Adrenal gland (tissue), 12 donors: ENCODE results near the gene MAP2K7. TPM values are rescaled to one million over a fixed set of nuclear protein-coding genes. Genes with fewer than 3 reads are reported as not detected.
A peak's percentile ranks its signal among the peaks of the same experiment; 100 is the strongest.

Source experiments
- DNase-seq, 7 donors: peaks; one replicate each; pipeline ENCODE4 v3.0.0-alpha.2; 2019 to 2020
- H3K27ac ChIP-seq, 5 donors: fragments of 200-600 bp; sonication (generic) in 4 of 5; 1 replicate in 3 of 5; 2 replicates in 2 of 5; pipeline versions ENCODE4 v1.5.1 to v1.8.0; 2016 to 2020; ENCODE audit warnings: mild to moderate bottlenecking in 1 of 5
- H3K27me3 ChIP-seq: fragments of 200-600 bp; 2 replicates; pipeline ENCODE4 v1.8.0; 2021
- H3K36me3 ChIP-seq, 2 donors: fragments of 200-600 bp; replicated peaks in 1 of 2; 1 replicate in 1 of 2; 2 replicates in 1 of 2; pipeline versions ENCODE4 v1.5.1 to v1.8.0; 2018 to 2022
- H3K4me1 ChIP-seq, 2 donors: fragments of 200-600 bp; replicated peaks in 1 of 2; 1 replicate in 1 of 2; 2 replicates in 1 of 2; pipeline versions ENCODE4 v1.5.1 to v1.8.0; 2018 to 2021
- H3K4me3 ChIP-seq, 4 donors: fragments of 200-600 bp; sonication (generic) in 3 of 4; one replicate each; pipeline ENCODE4 v1.5.1; 2016 to 2018
- H3K9me3 ChIP-seq, 3 donors: fragments of 200-600 bp; sonication (generic) in 1 of 3; replicated peaks in 1 of 3; 1 replicate in 2 of 3; 2 replicates in 1 of 3; pipeline versions ENCODE4 v1.5.1 to v1.8.0; 2016 to 2021
- POLR2A ChIP-seq, 2 donors: fragments of 450-650 bp; IDR thresholded peaks; one replicate each; pipeline ENCODE4 v1.6.1; 2017; ENCODE audit warnings: antibody characterized with exemption in 2 of 2, mild to moderate bottlenecking in 2 of 2, moderate library complexity in 1 of 2
- WGBS, 4 donors: extraction: QIAGEN DNeasy Blood & Tissue Kit in 2 of 4; methylation state at CpG; one replicate each; pipeline versions ENCODE4 v1.1.5 to v1.1.7; 2013 to 2017; 5-methylcytosine and 5-hydroxymethylcytosine counted together
- intact Hi-C, 2 donors: fragments of 100-400 bp; cut with DNase I; formaldehyde crosslinking; loops; one replicate each; pipeline versions ENCODE4 v1.14.1 to v1.15.0; 2022 to 2023
- polyA plus RNA-seq, 3 donors: library from polyadenylated mRNA; stranded (reverse); fragments of 200-250 nt in 2 of 3; fragments of 350-450 nt in 1 of 3; fragmentation: Illumina TruSeq in 1 of 3; extraction: RNeasy Lipid Tissue Mini Kit (QIAGEN cat#74804) in 1 of 3; gene quantifications; one replicate each; pipeline ENCODE4 v1.2.3, GENCODE V29; 2013 to 2014
- total RNA-seq, 9 donors: library from RNA; depleted of rRNA in 4 of 9; stranded (reverse); fragments of >200 nt in 4 of 9; fragments of 120-200 nt in 1 of 9; fragmentation: NEBNext Ultra II Directional in 1 of 9; extraction: Animal tissue kit (Norgen Biotek cat#: 25700) in 1 of 9; gene quantifications; one replicate each; pipeline versions ENCODE4 v1.1.0 to v1.2.4, GENCODE V29; 2013 to 2023
- TF ChIP-seq, protein P1 (sequence below), 6 experiments: fragments of 450-650 bp in 4 of 6; fragments of 200-600 bp in 2 of 6; sonication (generic) in 1 of 6; IDR thresholded peaks; 1 replicate in 5 of 6; 2 replicates in 1 of 6; pipeline versions ENCODE4 v1.5.1 to v1.8.0; 2016 to 2021; ENCODE audit warnings: antibody characterized with exemption in 6 of 6, mild to moderate bottlenecking in 2 of 6, moderate library complexity in 1 of 6
- donor health status: healthy with polysubstance abuse.
- donor health status: Bipolar disorder and iron deficiency.
- donor health status: DM: yes; HTN: yes; CAD: no.
- donor health status: DM: no; HTN: no; CAD: no.
- donor health status: DM: no; HTN: no; CAD: no.
- donor health status: DM: yes; HTN: yes; CAD: no.

The MAP2K7 gene
- total and polyA plus RNA-seq, 12 donors = 6.8 to 110 (median 20.5) TPM

DNA sequence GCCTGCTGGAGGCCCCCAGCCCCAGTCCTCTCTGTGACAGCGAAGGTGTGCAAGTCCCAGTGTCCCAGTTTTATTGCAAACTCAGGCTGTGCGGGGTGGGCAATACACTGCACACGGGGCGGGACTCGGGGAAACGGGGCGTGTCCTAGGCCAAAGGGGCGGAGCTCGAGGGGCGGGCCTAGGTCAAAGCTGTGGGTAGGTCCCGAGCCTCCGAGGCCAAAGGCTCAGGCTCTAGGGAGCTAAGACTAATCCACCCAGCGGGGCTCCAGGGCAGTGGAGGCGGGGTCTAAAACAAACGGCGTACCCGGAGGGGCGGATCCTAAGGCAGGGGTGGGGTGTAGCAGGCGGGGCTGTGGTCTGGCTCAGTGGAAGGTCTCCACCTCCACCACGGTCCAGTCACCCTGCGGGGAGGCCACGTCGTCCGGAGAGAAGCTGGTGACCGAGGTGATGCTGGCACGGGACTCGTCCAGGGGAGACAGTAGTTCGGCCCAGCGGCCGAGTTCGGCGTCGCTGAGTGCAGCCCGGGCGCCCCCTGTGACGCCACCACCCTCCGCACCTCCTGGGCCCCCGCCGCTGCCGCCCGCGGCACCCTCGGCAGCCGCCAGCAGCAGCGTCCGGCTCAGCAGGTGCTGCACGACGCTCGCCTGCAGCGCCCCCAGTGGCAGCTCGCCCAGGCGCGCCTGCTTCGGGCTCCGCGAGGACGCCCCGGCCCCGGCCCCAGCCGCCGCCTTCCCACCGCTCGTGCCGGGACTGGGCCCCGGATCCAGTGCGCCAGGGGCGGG lies 34.8 kb upstream of the MAP2K7 start:
- peak overlapping the region in 2 of 4 donors; percentile 18 to 65 for H3K4me3 ChIP-seq
- no peaks in the 10 kb centered on the region for H3K36me3 ChIP-seq
- TF ChIP-seq, protein P1, sequence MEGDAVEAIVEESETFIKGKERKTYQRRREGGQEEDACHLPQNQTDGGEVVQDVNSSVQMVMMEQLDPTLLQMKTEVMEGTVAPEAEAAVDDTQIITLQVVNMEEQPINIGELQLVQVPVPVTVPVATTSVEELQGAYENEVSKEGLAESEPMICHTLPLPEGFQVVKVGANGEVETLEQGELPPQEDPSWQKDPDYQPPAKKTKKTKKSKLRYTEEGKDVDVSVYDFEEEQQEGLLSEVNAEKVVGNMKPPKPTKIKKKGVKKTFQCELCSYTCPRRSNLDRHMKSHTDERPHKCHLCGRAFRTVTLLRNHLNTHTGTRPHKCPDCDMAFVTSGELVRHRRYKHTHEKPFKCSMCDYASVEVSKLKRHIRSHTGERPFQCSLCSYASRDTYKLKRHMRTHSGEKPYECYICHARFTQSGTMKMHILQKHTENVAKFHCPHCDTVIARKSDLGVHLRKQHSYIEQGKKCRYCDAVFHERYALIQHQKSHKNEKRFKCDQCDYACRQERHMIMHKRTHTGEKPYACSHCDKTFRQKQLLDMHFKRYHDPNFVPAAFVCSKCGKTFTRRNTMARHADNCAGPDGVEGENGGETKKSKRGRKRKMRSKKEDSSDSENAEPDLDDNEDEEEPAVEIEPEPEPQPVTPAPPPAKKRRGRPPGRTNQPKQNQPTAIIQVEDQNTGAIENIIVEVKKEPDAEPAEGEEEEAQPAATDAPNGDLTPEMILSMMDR (IDR thresholded peaks at IDR 0.05) = peak in 3 of 6 experiments; percentile 74 to 96 (median 88)
- peak in 1 of 2 donors; percentile 76 for TF ChIP-seq POLR2A (IDR thresholded peaks at IDR 0.05)
- peak overlapping the region; percentile 73 to 99 (median 82) for H3K27ac ChIP-seq
- H3K4me1 ChIP-seq = peaks cover 15 to 31% of the 10 kb centered on the region in 2 donors
- no peaks in the 10 kb centered on the region for H3K9me3 ChIP-seq
- WGBS, 4 donors = 0 to 20% (median 4%) methylated on average over 1 to 67 of the region's 67 CpGs
- intact Hi-C loops = no loop called here
- peaks cover 14% of the 10 kb centered on the region for H3K27me3 ChIP-seq
- DNase-seq = peak; percentile 86 to 94 (median 93)

DNA sequence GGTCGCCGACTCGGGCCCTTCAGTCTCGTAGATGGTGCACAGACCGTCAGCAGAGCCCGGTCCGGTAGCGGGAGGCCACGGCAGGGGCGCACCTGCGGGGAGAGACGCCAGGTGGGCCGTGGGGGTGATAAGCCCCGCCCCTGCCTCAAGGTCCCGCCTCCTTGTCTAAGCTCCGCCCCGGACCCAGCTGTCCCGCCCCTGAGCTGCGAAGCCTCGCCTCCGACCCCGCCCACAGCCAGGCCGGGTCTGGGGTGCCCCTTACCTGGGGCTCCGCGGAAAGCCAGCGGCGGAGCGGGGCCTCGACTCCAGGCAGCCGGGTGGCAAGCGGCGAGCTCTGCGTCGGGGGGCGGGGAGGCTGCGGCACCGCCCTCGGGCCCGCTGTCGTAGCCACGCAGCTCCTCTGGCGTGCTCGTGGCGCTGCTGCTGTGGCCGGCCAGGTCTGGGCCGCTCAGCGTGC lies 34.2 kb upstream of the MAP2K7 start:
- peak overlapping the region in 2 of 4 donors; percentile 18 to 65 for H3K4me3 ChIP-seq
- H3K4me1 ChIP-seq = peaks cover 18 to 31% of the 10 kb centered on the region in 2 donors
- no peaks in the 10 kb centered on the region for H3K9me3 ChIP-seq
- H3K27ac ChIP-seq = peak overlapping the region; percentile 73 to 99 (median 82)
- 1 to 3% (median 2%) methylated on average over 14 to 47 of the region's 47 CpGs; no CpG with 5 or more reads in 1 of the 4 donors for WGBS, 4 donors
- intact Hi-C loops = no loop called here
- TF ChIP-seq, protein P1 (IDR thresholded peaks at IDR 0.05) = peak in 3 of 6 experiments; percentile 5 to 27 (median 7)
- TF ChIP-seq POLR2A (IDR thresholded peaks at IDR 0.05) = no peak
- peaks cover 20% of the 10 kb centered on the region for H3K27me3 ChIP-seq
- no peaks in the 10 kb centered on the region for H3K36me3 ChIP-seq
- peak; percentile 74 to 87 (median 81) for DNase-seq

DNA sequence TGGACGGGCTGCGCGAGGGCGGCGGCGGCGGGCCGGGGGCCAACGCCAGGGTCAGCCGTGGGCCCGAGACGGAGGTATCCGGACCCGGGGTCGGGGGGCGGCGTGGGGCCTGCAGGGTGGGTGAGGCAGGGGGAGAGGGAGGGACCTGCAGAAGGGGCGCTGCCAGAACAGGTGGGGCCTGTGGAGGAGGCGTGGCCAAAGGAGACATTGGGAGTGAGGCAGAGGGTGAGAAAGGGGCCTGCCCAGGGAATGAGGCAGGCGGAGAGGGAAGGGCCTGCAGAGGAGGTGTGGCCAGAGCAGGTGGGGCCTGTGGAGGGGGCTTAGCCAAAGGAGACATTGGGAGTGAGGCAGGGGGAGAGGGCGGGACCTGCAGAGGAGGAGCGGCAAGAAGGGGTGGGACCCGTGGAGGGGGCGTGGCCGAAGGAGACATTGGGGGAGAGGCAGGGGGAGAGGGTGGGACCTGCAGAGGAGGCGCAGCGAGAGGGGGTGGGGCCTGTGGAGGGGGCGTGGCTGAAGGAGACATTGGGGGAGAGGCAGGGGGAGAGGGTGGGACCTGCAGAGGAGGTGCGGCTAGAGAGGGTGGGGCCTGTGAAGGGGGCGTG lies 33.7 kb upstream of the MAP2K7 start:
- H3K9me3 ChIP-seq = no peaks in the 10 kb centered on the region
- H3K4me1 ChIP-seq = peaks cover 18 to 31% of the 10 kb centered on the region in 2 donors
- H3K27me3 ChIP-seq = peaks cover 24% of the 10 kb centered on the region
- TF ChIP-seq, protein P1 (IDR thresholded peaks at IDR 0.05) = no peak
- no peak for TF ChIP-seq POLR2A (IDR thresholded peaks at IDR 0.05)
- peak overlapping the region in 1 of 4 donors; percentile 65 for H3K4me3 ChIP-seq
- intact Hi-C loops = no loop called here
- no peaks in the 10 kb centered on the region for H3K36me3 ChIP-seq
- peak overlapping the region; percentile 73 to 99 (median 82) for H3K27ac ChIP-seq
- DNase-seq = peak; percentile 85 to 97 (median 94)
- WGBS, 4 donors = 10 to 23% (median 11%) methylated on average over 15 to 30 of the region's 30 CpGs
